ENCODE data around the gene UBE2R2. TPM values are rescaled to one million over a fixed set of nuclear protein-coding genes. Genes with fewer than 3 reads are reported as not detected.
"Not testable (repeated sequence)": the region's sequence is repeated elsewhere in the genome, so short reads cannot be mapped to it uniquely, and the experiment has no call there.

UBE2R2 gene
- total RNA-seq, 1 experiment from 2014 or later: 52.1 TPM

GRCh38 chr9:33829641-33830230 is 12.8 kb downstream of the UBE2R2 start:
- not testable (repeated sequence) for H4K5ac ChIP-seq (ENCODE audit: insufficient read length, low read depth, low read length); H2BK15ac ChIP-seq (ENCODE audit: low read depth, low read length); H3K27ac Mint-ChIP-seq; H3K27me3 Mint-ChIP-seq (ENCODE audit: low read depth); H3K4me1 ChIP-seq (ENCODE audit: insufficient read depth, low read length); H3K14ac ChIP-seq (ENCODE audit: insufficient read depth, low read length); H2BK120ac ChIP-seq (ENCODE audit: low read depth, low read length, poor library complexity, severe bottlenecking); DNase-seq; H4K8ac ChIP-seq (replicated peaks; ENCODE audit: insufficient read length, low read depth, low read length); H4K91ac ChIP-seq (ENCODE audit: insufficient read length, low read depth, low read length); H3K4me3 Mint-ChIP-seq; H3K56ac ChIP-seq (ENCODE audit: insufficient read length, low read depth, low read length); H4K20me1 ChIP-seq (ENCODE audit: control insufficient read depth, insufficient read depth, insufficient read length); H3K4ac ChIP-seq (ENCODE audit: low read depth, low read length); H3T11ph ChIP-seq (ENCODE audit: low read length); H3K79me2 ChIP-seq (ENCODE audit: insufficient read depth, low read length); H3K9me3 ChIP-seq (ENCODE audit: control insufficient read depth, low read depth, low read length); H2BK20ac ChIP-seq (ENCODE audit: low read depth, low read length, poor library complexity, severe bottlenecking); H3K9ac ChIP-seq (ENCODE audit: extremely low read depth, insufficient read length, low read length); H3K23me2 ChIP-seq (ENCODE audit: insufficient read length, low read depth, low read length, poor library complexity, severe bottlenecking); H3K36me3 Mint-ChIP-seq (ENCODE audit: insufficient read depth in 1 of 3, low read depth in 3 of 3); H3K79me1 ChIP-seq (ENCODE audit: insufficient read depth, low read depth, low read length, poor library complexity, severe bottlenecking); H2BK12ac ChIP-seq (ENCODE audit: insufficient read length, low read depth, low read length); H3K18ac ChIP-seq (ENCODE audit: insufficient read length, low read depth, low read length); H3K4me1 Mint-ChIP-seq; H2BK5ac ChIP-seq (ENCODE audit: insufficient read length, low read length); H3K9me3 Mint-ChIP-seq; H2AFZ ChIP-seq (ENCODE audit: low read length); H3K4me2 ChIP-seq (ENCODE audit: insufficient read depth, insufficient read length, low read length); H3K27me3 ChIP-seq (ENCODE audit: insufficient read depth, low read length); H3K23ac ChIP-seq (ENCODE audit: insufficient read length, low read depth, low read length); H3K27ac ChIP-seq (ENCODE audit: insufficient read length, low read depth, low read length); H2AK5ac ChIP-seq (ENCODE audit: insufficient read length, low read length)
- no CpG with 5 or more reads among the region's 17 CpGs for WGBS (ENCODE audit: extremely low coverage, insufficient read length, low lambda C conversion rate)
